GM23248 (cell line): ENCODE results near the gene NHSL2.

Experiments used
- EZH2 ChIP-seq: fragments of 200-600 bp; sonication (generic); IDR thresholded peaks from 2 replicates; pipeline ENCODE4 v1.6.1; 2018; ENCODE audit warnings: antibody characterized with exemption, mild to moderate bottlenecking; ENCODE audit not compliant: insufficient read depth, poor library complexity, severe bottlenecking
- EZH2phosphoT487 ChIP-seq: fragments of 200-600 bp; sonication (generic); IDR thresholded peaks from 2 replicates; pipeline ENCODE4 v1.6.1; 2018; ENCODE audit warnings: antibody characterized with exemption, moderate library complexity, mild to moderate bottlenecking, low read depth; ENCODE audit not compliant: insufficient read depth

DNA sequence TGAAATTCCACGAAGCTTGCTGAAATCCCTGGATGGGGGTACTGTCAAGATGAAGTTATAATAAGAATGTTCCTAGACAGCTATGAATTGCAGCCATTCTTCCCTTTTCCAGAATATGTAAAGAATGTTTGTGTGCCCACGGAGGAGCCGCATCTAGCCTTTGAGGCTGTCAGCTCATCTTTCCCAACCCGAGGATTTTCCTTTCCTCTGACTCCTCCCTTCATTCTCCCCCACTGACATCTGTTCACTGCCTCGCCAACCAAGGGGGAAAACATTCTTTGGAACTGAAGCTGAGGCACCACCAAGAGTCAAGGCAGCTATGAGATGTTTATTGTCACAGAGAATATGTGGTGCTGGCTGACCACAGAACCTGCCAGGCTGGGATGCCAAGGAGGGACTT lies 8.8 kb downstream of the NHSL2 start:
- no peak for TF ChIP-seq EZH2
- TF ChIP-seq EZH2phosphoT487, result no peak
